GM15510 (cell line): ENCODE results near the gene TUBGCP6.
A peak's percentile ranks its signal among the peaks of the same experiment; 100 is the strongest.

Source experiments
- POLR2A ChIP-seq: IDR thresholded peaks from 3 replicates; pipeline ENCODE4 v1.6.1; 2011; ENCODE audit warnings: borderline replicate concordance; ENCODE audit not compliant: insufficient read length; ENCODE audit errors: extremely low read depth

TUBGCP6 gene

GRCh38 chr22:50197856-50198623 is 46.8 kb downstream of the TUBGCP6 start:
- TF ChIP-seq POLR2A: no peak

GRCh38 chr22:50197000-50197800 is 47.6 kb downstream of the TUBGCP6 start:
- no peak for TF ChIP-seq POLR2A

- TF ChIP-seq POLR2A: no peak
Measured at GRCh38 chr22:50196256-50196655, 48.6 kb downstream of the TUBGCP6 start.

DNA sequence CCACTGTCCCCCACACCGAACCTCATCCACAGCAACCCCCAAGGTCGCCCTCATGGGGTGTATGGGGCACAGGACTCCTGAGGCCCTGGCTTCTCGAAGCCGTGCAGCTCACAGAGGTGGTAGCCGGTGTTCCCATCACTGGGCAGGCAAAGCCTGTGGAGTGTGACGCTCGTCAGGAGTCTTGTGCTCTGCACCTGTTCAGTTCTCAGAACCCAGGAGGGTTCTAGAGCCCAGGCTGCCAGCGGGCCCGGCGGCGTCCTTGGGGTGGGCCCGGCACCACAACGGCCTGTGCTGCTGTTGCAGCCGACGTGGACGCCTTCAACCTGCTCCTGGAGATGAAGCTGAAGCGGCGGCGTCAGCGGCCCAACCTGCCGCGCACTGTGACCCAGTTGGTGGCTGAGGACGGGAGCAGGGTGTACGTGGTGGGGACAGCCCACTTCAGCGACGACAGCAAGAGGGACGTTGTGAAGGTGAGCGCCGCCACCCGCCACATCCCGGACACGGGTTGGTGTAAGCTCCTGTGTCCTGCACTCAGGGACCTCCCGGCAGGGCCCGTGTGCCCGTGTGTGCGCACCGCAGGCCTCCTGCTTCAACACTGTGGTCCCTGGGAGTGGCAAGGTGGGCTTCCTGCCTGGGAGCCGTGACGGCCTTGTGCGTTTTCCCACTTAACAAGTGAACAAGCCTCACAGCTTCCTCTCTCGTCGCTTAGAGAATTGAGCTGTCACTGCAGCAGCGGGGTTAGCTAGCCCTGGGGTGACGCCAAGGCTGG is 50.6 kb downstream of the TUBGCP6 start:
- TF ChIP-seq POLR2A: no peak

DNA sequence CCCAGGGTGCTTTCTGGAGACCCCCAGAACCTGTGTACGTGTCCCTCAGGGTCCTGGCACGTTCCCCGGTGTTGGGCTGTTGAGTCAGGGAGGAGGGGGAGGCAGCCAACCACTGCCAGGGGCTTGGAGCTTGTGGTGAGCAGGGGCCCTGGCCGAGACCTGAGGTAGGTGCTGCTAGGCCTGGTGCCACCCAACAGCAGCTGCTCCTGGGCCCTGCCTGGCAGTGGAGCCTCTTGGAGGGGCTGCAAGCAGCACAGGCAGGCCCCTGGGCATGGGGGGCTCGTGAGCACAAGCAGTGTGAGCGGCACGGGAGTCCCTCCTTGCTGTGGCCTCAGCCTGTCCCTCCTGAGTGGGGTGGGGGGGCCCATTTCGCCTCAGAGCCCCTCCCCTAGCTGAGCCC is 51.2 kb downstream of the TUBGCP6 start:
- TF ChIP-seq POLR2A: no peak

DNA sequence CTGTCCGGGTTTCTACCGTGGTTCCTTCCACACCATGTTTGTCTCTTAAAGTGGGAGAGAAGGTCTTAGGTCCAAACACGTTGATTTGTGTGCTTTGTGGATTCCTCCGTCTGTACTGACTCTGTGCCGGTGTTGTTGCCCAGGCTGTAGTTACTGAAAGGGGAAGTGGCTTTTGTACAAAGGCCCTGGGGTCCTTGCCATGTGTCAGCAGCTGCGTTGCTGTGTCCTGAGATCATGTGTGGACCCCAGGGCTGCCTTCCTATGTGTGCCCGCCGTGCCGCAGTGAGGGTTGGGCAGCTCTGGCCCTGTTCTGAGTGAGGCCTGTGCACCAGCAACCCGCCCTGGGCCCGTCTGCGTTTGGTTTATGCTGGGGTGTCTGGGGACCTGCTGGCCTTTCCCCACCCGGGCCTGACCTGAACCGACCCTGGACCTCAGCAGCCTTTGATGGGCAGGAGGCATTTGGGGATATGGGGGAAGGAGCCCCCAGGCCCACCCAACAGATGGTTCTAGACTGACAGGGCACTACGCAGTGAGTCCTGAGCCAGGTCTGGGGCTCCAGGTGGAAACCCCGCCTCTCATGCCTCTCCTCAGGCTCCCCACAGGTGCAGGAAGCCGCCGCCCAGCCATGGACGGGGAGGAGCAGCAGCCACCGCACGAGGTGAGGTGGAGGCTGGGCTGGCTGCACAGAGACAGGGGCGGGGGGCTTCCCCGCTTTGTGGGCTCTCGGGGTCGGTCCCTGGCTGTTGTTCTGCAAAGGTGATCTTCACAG is 52.2 kb downstream of the TUBGCP6 start:
- TF ChIP-seq POLR2A: no peak

DNA sequence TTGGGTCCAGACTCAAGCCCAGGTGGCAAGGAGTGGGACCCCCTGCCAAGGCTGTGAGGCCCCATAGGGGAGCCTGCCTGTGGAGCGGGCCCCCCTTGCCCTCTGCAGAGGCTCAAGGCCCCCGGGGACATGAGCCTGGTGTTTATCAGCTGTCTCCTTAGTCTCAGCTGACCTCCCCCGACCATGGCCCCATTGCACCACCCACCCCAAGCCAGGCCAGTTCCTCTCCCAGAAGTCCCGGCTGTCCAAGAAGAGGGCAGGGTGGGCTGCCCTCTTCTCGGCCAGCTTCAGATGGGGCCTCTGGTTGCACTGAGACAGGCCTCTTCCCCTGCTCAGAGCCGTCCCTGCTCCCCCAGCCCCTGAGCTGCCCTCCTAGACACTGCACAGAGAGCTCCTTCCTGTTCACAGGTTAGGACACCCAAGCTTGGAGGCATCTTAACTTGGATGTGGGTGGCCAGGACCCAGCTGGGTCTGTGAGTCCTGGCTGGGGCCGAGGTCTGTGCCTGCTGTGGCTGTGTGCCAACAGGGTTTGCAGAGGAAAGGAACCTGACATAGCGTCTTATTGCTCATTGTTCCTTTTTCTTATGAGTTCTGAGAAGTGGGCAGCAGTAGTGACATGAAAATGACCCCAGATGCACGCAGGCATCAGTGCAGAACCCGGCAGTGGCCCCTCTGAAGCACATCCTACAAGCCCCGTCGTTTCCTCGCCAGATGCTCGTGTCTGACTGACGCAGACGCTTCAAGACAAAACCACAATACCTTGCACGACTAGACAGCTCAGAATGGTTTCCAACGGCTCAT is 53.7 kb downstream of the TUBGCP6 start:
- TF ChIP-seq POLR2A: peak; percentile 39

DNA sequence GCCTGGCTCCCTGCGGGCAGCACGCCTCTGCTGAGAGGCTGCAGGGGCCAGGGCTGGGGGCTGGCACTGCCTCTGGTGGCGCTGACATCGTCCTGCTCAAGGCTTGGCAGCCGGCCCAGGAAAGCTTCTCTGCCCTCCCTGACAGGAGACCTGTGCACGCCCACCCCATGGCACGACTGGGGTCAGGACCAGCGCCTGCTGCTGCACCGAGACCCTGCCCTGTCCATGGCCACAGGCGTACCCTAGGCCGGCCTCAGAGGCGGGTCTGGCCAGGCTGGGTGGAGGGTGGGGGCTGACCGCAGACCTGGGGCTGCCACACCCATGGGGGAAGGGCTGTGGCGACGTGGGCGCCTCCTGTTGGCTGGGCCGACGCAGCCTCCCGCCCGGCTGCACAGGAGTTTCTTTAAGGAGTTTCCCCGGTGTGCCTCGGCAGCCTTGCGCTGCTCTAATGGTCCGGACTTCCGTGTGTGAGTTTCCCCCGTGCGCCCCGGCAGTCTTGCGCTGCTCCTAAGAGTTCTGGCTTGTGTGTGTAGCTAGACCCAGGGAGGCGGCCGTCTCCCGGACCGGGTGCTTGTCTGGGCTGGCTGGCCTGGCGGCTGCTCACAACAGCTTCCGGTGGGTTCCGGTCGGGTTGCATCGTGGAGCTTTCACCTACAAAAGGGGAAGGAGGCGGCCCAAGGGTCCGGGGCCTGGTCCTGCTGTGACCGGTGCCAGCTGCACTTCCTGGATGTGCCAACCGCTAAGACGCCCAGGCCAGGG is 54.5 kb downstream of the TUBGCP6 start:
- TF ChIP-seq POLR2A: peak; percentile 89

- no peak for TF ChIP-seq POLR2A
Measured at GRCh38 chr22:50189849-50190181, 55.0 kb downstream of the TUBGCP6 start.

DNA sequence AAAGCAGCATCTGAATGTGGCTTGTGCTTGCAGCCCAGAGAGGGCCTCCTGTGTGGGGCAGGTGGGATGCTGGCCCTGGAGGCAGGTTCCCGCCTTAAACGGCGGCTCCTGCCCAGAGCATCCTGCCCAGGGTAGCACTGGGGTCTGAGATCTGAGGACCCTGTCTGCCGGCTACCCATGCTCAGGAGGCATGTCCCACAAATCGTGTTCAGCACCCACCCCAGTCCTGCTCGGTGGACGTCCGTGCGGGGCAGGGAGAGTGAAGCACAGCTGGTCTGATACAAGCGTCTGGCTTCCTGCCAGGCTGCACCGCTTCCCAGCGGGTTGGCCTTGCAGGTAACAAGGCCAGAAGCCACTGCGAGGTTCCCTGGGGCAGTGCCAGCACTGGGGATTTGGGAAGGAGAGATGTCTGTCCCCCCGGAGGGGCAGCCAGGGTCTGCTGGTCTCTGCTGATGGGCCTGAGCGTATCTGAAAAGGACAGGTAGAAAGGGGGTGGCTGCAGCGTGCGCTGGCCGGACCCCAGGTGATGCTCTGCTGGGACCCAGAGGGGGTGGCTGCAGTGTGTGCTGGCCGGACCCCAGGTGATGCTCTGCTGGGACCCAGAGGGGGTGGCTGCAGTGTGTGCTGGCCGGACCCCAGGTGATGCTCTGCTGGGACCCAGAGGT is 55.5 kb downstream of the TUBGCP6 start:
- TF ChIP-seq POLR2A: no peak

GRCh38 chr22:50188356-50188755 is 56.5 kb downstream of the TUBGCP6 start:
- TF ChIP-seq POLR2A: no peak

DNA sequence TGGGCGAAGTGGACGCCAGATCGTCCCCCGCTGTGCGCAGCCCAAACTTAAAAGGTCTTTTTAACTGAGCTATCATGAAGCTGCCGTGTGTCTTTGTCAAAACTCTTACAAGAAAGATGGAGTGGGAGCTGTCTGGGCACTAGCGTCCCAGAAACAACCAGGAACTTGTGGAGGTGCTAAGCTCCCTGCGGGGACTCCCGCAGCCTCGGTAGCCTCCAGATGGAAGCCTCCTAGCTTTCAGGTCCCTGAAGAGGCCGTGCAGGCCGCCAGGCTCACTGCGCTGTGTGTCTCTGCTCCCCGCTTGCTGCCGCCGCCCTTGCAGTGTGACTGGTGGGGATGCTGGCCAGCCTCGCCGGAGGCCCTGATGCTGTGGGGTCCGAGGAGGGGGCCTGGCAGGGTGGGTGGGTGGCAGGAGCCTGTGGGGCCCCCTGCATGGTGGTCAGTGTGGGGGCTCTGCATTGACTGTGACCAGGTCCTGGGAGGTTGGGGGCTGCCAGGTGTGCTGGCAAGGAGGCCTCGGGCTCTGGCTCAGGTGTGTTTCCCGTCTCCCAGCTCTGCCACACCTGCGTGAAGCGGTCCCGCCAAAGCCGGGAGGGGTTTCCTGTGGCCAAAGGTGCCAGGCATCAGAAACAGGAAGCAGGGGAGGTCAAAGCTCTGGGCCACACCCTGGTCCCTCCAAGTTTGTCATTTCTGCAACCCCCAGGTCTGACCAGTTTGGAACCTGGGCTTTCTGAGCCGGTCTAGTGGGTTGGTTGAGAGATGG is 57.9 kb downstream of the TUBGCP6 start:
- peak; percentile 15 for TF ChIP-seq POLR2A

DNA sequence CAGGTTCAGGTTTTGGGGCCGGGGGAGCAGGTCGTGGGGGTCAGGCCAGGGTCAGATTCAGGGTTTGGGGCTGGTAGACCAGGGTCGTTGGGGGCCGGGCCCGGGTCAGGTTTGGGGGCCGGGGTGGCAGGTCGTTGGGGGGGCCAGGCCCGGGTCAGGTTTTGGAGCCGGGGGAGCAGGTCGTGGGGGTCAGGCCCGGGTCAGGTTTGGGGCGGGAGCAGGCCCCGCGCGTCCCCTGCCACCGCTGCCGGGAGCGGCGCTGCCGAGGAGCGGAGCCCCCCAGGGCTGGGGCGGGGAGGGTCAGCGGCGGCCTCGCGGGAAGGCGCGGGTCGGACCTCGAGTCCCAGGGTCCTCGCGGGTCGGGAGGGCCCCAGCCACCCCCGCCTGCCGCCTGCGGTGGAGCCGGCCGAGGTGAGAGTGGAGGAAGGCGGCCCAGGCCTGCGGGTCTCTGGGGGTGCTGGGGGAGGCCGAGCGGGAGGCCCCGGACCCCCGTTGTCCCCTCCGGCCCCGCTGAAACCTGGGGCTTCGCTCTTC is 58.6 kb downstream of the TUBGCP6 start:
- no peak for TF ChIP-seq POLR2A
